Thyroid gland (tissue), 4 donors: ENCODE data around the gene FAM53A.

Experiments
- POLR2A ChIP-seq, 2 donors: fragments of 450-650 bp; IDR thresholded peaks; one replicate each; pipeline ENCODE4 v1.6.1; 2017; ENCODE audit warnings: antibody characterized with exemption in 2 of 2, mild to moderate bottlenecking in 2 of 2, moderate library complexity in 1 of 2
- TF ChIP-seq, protein P1 (sequence below), 6 experiments: fragments of 200-600 bp in 3 of 6; fragments of 450-650 bp in 3 of 6; sonication (generic) in 3 of 6; IDR thresholded peaks; one replicate each; pipeline ENCODE4 v1.5.1; 2016 to 2019; ENCODE audit warnings: antibody characterized with exemption in 6 of 6, mild to moderate bottlenecking in 2 of 6, inconsistent platforms in 1 of 6, moderate library complexity in 1 of 6

GRCh38 chr4:1614502-1614853, 69.6 kb downstream of the FAM53A start:
- TF ChIP-seq, protein P1, sequence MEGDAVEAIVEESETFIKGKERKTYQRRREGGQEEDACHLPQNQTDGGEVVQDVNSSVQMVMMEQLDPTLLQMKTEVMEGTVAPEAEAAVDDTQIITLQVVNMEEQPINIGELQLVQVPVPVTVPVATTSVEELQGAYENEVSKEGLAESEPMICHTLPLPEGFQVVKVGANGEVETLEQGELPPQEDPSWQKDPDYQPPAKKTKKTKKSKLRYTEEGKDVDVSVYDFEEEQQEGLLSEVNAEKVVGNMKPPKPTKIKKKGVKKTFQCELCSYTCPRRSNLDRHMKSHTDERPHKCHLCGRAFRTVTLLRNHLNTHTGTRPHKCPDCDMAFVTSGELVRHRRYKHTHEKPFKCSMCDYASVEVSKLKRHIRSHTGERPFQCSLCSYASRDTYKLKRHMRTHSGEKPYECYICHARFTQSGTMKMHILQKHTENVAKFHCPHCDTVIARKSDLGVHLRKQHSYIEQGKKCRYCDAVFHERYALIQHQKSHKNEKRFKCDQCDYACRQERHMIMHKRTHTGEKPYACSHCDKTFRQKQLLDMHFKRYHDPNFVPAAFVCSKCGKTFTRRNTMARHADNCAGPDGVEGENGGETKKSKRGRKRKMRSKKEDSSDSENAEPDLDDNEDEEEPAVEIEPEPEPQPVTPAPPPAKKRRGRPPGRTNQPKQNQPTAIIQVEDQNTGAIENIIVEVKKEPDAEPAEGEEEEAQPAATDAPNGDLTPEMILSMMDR (IDR thresholded peaks at IDR 0.05), result no peak
- no peak for TF ChIP-seq POLR2A (IDR thresholded peaks at IDR 0.05)
